K562 (cell line): ENCODE results near the gene WDR81. TPM values are rescaled to one million over a fixed set of nuclear protein-coding genes. Genes with fewer than 3 reads are reported as not detected.

ENCODE experiments used
- ATF1 ChIP-seq, 2 experiments: fragments of 450-650 bp in 1 of 2; IDR thresholded peaks; 2 replicates each; pipeline ENCODE4 v1.6.1; 2016; ENCODE audit warnings: missing compliant biosample characterization in 1 of 2, missing genetic modification characterization in 1 of 2
- CSDE1 ChIP-seq, 2 experiments: fragments of 450-650 bp; IDR thresholded peaks; 2 replicates each; pipeline ENCODE4 v1.6.1; 2016; ENCODE audit warnings: mild to moderate bottlenecking in 1 of 2
- CTCFL ChIP-seq: IDR thresholded peaks from 2 replicates; pipeline ENCODE4 v1.6.1; 2011; ENCODE audit warnings: borderline replicate concordance, low read depth, mild to moderate bottlenecking, moderate library complexity, low read length; ENCODE audit not compliant: insufficient read depth, poor library complexity, severe bottlenecking
- DMBX1 ChIP-seq: fragments of 250-450 bp; sonication (Bioruptor Pico); IDR thresholded peaks from 2 replicates; pipeline ENCODE4 v1.8.0; 2022; ENCODE audit warnings: inconsistent platforms, mild to moderate bottlenecking, moderate library complexity, borderline replicate concordance
- ETS1 ChIP-seq: conservative IDR thresholded peaks from 2 replicates; pipeline ENCODE4 v1.6.1; 2011; ENCODE audit warnings: low read depth, mild to moderate bottlenecking, low read length; ENCODE audit not compliant: control insufficient read depth
- ETV5 ChIP-seq: sonication (generic); formaldehyde crosslinking; IDR thresholded peaks from 2 replicates; pipeline ENCODE4 v1.4.0; 2020; ENCODE audit warnings: low read depth, mild to moderate bottlenecking, missing genetic modification reagents
- FOXA3 ChIP-seq, 2 experiments: fragments of 450-650 bp in 1 of 2; sonication (generic) in 1 of 2; formaldehyde crosslinking; IDR thresholded peaks in 1 of 2; conservative IDR thresholded peaks in 1 of 2; 2 replicates each; pipeline versions ENCODE4 v1.4.0 to v1.8.0; 2020 to 2022; ENCODE audit warnings: mild to moderate bottlenecking in 2 of 2, missing genetic modification reagents in 1 of 2
- HCFC1 ChIP-seq: IDR thresholded peaks from 2 replicates; pipeline ENCODE4 v1.6.1; 2012; ENCODE audit warnings: low read depth, low read length, improper control_type of control experiment
- MXI1 ChIP-seq: IDR thresholded peaks from 2 replicates; pipeline ENCODE4 v1.6.1; 2011; ENCODE audit warnings: low read depth, mild to moderate bottlenecking, improper control_type of control experiment, low read length
- NR1H2 ChIP-seq: sonication (generic); formaldehyde crosslinking; IDR thresholded peaks from 2 replicates; pipeline ENCODE4 v1.4.0; 2020; ENCODE audit warnings: mild to moderate bottlenecking, missing genetic modification reagents
- NRF1 ChIP-seq, 2 experiments: fragments of 450-650 bp; IDR thresholded peaks in 1 of 2; conservative IDR thresholded peaks in 1 of 2; 2 replicates each; pipeline ENCODE4 v1.6.1; 2014; ENCODE audit warnings: mild to moderate bottlenecking in 2 of 2
- RAD51 ChIP-seq: fragments of 450-650 bp; IDR thresholded peaks from 2 replicates; pipeline ENCODE4 v1.7.1; 2016; ENCODE audit warnings: low read depth, mild to moderate bottlenecking, borderline replicate concordance
- RREB1 ChIP-seq: fragments of 250-450 bp; sonication (Bioruptor Pico); IDR thresholded peaks from 2 replicates; pipeline ENCODE4 v1.4.0; 2020
- SIN3B ChIP-seq: fragments of 450-650 bp; IDR thresholded peaks from 2 replicates; pipeline ENCODE4 v1.6.1; 2017; ENCODE audit warnings: low read depth, mild to moderate bottlenecking, moderate library complexity
- USF1 ChIP-seq: sonication (generic); formaldehyde crosslinking; IDR thresholded peaks from 2 replicates; pipeline ENCODE4 v1.9.0; 2022; ENCODE audit warnings: mild to moderate bottlenecking, missing genetic modification reagents
- ZNF12 ChIP-seq: sonication (generic); formaldehyde crosslinking; IDR thresholded peaks from 2 replicates; pipeline ENCODE4 v1.4.0; 2020; ENCODE audit warnings: mild to moderate bottlenecking, missing genetic modification reagents
- polyA plus RNA-seq, 8 experiments: library from polyadenylated mRNA; depleted of rRNA in 4 of 8; stranded (reverse) in 5 of 8; unstranded in 3 of 8; fragments of >200 nt; fragmentation: Nextera tagmentation in 2 of 8; fragmentation: Illumina TruSeq in 1 of 8; extraction: Ambion mirVana in 2 of 8; extraction: Trizol in 1 of 8; gene quantifications; 2 replicates each; pipeline versions ENCODE4 v1.2.1 to v1.2.3, GENCODE V29; 2011 to 2014; ENCODE audit warnings: inconsistent platforms in 1 of 8, missing spikeins in 1 of 8
- total RNA-seq, 7 experiments: library from RNA; depleted of rRNA in 6 of 7; stranded (reverse); fragments of >200 nt in 6 of 7; fragmentation: Illumina TruSeq in 2 of 7; extraction: Trizol in 2 of 7; gene quantifications; 2 replicates each; pipeline versions ENCODE4 v1.2.1 to v1.2.3, GENCODE V29; 2011 to 2021; ENCODE audit warnings: low replicate concordance in 1 of 7

Gene WDR81
- total and polyA plus RNA-seq, 9 of the 15 experiments (the other 6 are each of a cell fraction or from before 2014, with no cell fraction given), result 0.01 to 17.1 (median 3.3) TPM

GRCh38 chr17:1730326-1731193, 6.1 kb downstream of the WDR81 start (continued):
- TF ChIP-seq RREB1 (CRISPR knock-in tag), result no peak; the same call in 1 of the 2 replicates
- no peak for TF ChIP-seq SIN3B
- TF ChIP-seq CTCFL, result no peak
- TF ChIP-seq RAD51, result peak; percentile 62
- TF ChIP-seq CSDE1 (IDR thresholded peaks at IDR 0.05), result no peak
- TF ChIP-seq NR1H2 (CRISPR knock-in tag), result no peak
- TF ChIP-seq ETS1, result peak; percentile 66; the same call in 1 of the 2 replicates
- TF ChIP-seq ZNF12, result no peak
- TF ChIP-seq ATF1 (CRISPR knock-in tag; IDR thresholded peaks at IDR 0.05), result no peak
- TF ChIP-seq ATF1 (tag; IDR thresholded peaks at IDR 0.05), result peak; percentile 59
- peak; percentile 70 for TF ChIP-seq DMBX1 (CRISPR knock-in tag)
- TF ChIP-seq MXI1, result peak; percentile 57; the same call in 1 of the 2 replicates
- TF ChIP-seq ETV5 (CRISPR knock-in tag), result peak; percentile 74
- peak; percentile 87 for TF ChIP-seq USF1 (CRISPR knock-in tag)
- TF ChIP-seq FOXA3 (CRISPR knock-in tag; conservative IDR thresholded peaks at IDR 0.05 in 1 of 2, IDR thresholded peaks at IDR 0.05 in 1 of 2), result peak in 1 of 2 experiments; percentile 82; a peak in 1 of 4 replicates
- TF ChIP-seq NRF1 (conservative IDR thresholded peaks at IDR 0.05 in 1 of 2, IDR thresholded peaks at IDR 0.05 in 1 of 2), result peak in 1 of 2 experiments; percentile 43; a peak in 2 of 4 replicates
- no peak for TF ChIP-seq HCFC1
